ENCODE data around the gene TMEM185B.

Gene TMEM185B

DNA sequence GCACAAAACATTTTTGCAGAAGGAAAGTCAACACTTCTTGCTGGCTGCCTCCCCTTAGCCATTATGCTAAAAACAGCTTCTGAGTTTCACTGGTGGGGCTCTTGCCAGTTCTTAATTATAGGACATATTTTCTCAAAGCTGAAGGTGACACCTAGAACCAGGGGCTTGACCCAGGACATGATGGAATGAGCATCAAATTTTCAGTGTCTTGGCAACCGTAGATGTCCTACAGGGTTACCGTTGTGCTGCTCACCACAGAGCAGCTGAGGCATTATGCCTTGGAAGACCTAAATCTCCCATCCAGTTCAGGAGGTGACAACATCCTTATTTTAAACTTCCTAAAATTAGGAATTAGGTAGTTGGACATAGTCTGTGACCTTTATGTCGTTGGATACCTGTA is 46.7 kb downstream of the TMEM185B start:
- no peak for DNase-seq (ENCODE audit: low read depth, low spot score)
- no peaks in the 10 kb centered on the region for H3K27me3 ChIP-seq (ENCODE audit: insufficient read depth, insufficient read length)
- H3K4me3 ChIP-seq (ENCODE audit: insufficient read length, low read depth): no peak overlapping the region
- H3K36me3 ChIP-seq (ENCODE audit: insufficient read depth, insufficient read length, low read length): peaks cover 11% of the 10 kb centered on the region
- H3K9me3 ChIP-seq (ENCODE audit: insufficient read depth, low read length): no peaks in the 10 kb centered on the region
- H3K4me1 ChIP-seq (ENCODE audit: insufficient read depth, insufficient read length): peaks cover 5% of the 10 kb centered on the region
- no peak for TF ChIP-seq YY1 (IDR thresholded peaks at IDR 0.05; ENCODE audit: insufficient read depth, insufficient read length)
- no peak overlapping the region for H3K9ac ChIP-seq (ENCODE audit: insufficient read length, low read depth)

DNA sequence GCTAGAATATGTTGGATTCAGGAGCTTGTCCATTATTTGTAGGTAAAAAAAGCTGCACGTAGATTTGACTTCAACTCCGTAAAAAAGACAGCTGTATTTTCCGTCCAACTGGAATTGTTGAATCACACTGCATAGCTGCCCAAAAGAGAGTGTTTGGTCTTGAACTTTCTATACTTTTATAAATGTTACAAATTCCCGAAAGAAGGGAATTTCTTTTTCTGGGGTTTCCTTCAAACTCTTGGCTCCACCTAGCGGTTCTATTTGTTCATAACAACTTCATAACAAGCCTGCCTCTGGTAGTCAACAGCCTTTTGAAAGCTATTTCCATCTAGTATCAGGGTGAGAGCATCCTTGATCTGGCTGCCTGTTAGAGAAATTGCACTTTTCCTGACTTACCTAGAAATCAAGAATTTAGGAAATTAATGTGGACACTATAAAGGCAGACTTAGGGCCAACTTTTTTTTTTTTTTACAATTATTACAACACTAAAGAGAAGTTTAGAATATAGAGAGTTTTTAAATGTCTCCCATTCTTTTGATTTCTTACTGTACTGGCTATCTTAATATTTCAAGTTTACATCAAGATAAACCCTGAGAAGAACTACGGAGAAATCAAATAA is 48.1 kb downstream of the TMEM185B start:
- no peak overlapping the region for H3K4me3 ChIP-seq (ENCODE audit: insufficient read length, low read depth)
- TF ChIP-seq SUZ12 (IDR thresholded peaks at IDR 0.05; ENCODE audit: extremely low read depth, insufficient read depth, insufficient read length): no peak
- TF ChIP-seq ZNF274 (IDR thresholded peaks at IDR 0.05; ENCODE audit: low read depth, low read length): no peak
- TF ChIP-seq YY1 (IDR thresholded peaks at IDR 0.05; ENCODE audit: insufficient read depth, insufficient read length): no peak

More for the DNA sequence above, 48.1 kb downstream of the TMEM185B start:
- peaks cover 11% of the 10 kb centered on the region for H3K36me3 ChIP-seq (ENCODE audit: insufficient read depth, insufficient read length, low read length)
- H3K27me3 ChIP-seq (ENCODE audit: insufficient read depth, insufficient read length): no peaks in the 10 kb centered on the region
- peak; percentile 52 for DNase-seq (ENCODE audit: low read depth, low spot score)
- no peaks in the 10 kb centered on the region for H3K9me3 ChIP-seq (ENCODE audit: insufficient read depth, low read length)
- no peak overlapping the region for H3K9ac ChIP-seq (ENCODE audit: insufficient read length, low read depth)
- peaks cover 4% of the 10 kb centered on the region for H3K4me1 ChIP-seq (ENCODE audit: insufficient read depth, insufficient read length)
